Ovary (tissue), 9 donors: ENCODE data around the gene CALY. TPM values are rescaled to one million over a fixed set of nuclear protein-coding genes. Genes with fewer than 3 reads are reported as not detected.

Experiments used
- DNase-seq, 5 donors: peaks; one replicate each; pipeline ENCODE4 v3.0.0-alpha.2; 2019 to 2020
- H3K27ac ChIP-seq, 2 donors: fragments of 200-600 bp; one replicate each; pipeline versions ENCODE4 v1.5.1 to v1.8.0; 2019 to 2022
- H3K27me3 ChIP-seq: fragments of 200-600 bp; one replicate; pipeline ENCODE4 v1.8.0; 2022
- H3K36me3 ChIP-seq: fragments of 200-600 bp; sonication (generic); one replicate; pipeline ENCODE4 v1.5.1; 2019
- H3K4me1 ChIP-seq: one replicate; pipeline ENCODE4 v1.8.1; 2013; ENCODE audit warnings: mild to moderate bottlenecking, moderate library complexity; ENCODE audit not compliant: insufficient read depth
- H3K4me3 ChIP-seq: fragments of 200-600 bp; sonication (generic); one replicate; pipeline ENCODE4 v1.5.1; 2017
- H3K9me3 ChIP-seq, 2 donors: fragments of 200-600 bp in 1 of 2; sonication (generic) in 1 of 2; one replicate each; pipeline versions ENCODE4 v1.5.1 to v1.8.1; 2013 to 2019; ENCODE audit warnings: mild to moderate bottlenecking in 1 of 2, moderate library complexity in 1 of 2
- EP300 ChIP-seq: sonication (generic); formaldehyde crosslinking; IDR thresholded peaks from one replicate; pipeline ENCODE4 v1.6.1; 2017; ENCODE audit warnings: antibody characterized with exemption
- POLR2A ChIP-seq: fragments of 450-650 bp; IDR thresholded peaks from one replicate; pipeline ENCODE4 v1.6.1; 2017; ENCODE audit warnings: antibody characterized with exemption, mild to moderate bottlenecking, moderate library complexity
- WGBS, 3 donors: extraction: QIAGEN DNeasy Blood & Tissue Kit in 1 of 3; methylation state at CpG; one replicate each; pipeline versions ENCODE4 v1.1.5 to v1.1.7; 2013 to 2017; 5-methylcytosine and 5-hydroxymethylcytosine counted together
- intact Hi-C, 4 donors: fragments of 100-400 bp; cut with DNase I; formaldehyde crosslinking; loops; one replicate each; pipeline versions ENCODE4 v1.11.0 to v1.15.1; 2022 to 2023
- polyA plus RNA-seq, 2 donors: library from polyadenylated mRNA; stranded (reverse); fragments of 200-250 nt in 1 of 2; fragments of 350-450 nt in 1 of 2; fragmentation: Illumina TruSeq in 1 of 2; extraction: RNeasy Lipid Tissue Mini Kit (QIAGEN cat#74804) in 1 of 2; gene quantifications; one replicate each; pipeline ENCODE4 v1.2.3, GENCODE V29; 2013 to 2014
- total RNA-seq, 7 donors: library from RNA; depleted of rRNA in 2 of 7; stranded (reverse); fragments of >200 nt in 2 of 7; fragmentation: NEBNext Ultra II Directional in 3 of 7; extraction: Animal tissue kit (Norgen Biotek cat#: 25700) in 3 of 7; gene quantifications; one replicate each; pipeline versions ENCODE4 v1.1.0 to v1.2.4, GENCODE V29; 2016 to 2023
- TF ChIP-seq, protein P1 (sequence below), 3 donors: fragments of 450-650 bp in 2 of 3; fragments of 200-600 bp in 1 of 3; IDR thresholded peaks; one replicate each; pipeline versions ENCODE4 v1.5.1 to v1.8.0; 2016 to 2022; ENCODE audit warnings: antibody characterized with exemption in 3 of 3, mild to moderate bottlenecking in 1 of 3
- donor health status: DM: no; HTN: no; CAD: no; lungs with moderate emphysema.
- donor health status: DM: no; HTN: no; CAD: no.
- donor health status: Bipolar disorder and iron deficiency.
- donor health status: DM: yes; HTN: yes; CAD: no.
- donor health status: DM: no; HTN: no; CAD: no.
- donor health status: DM: yes; HTN: yes; CAD: no.

The CALY gene
- total and polyA plus RNA-seq, 9 donors, result 0.69 TPM; not detected in 8

DNA sequence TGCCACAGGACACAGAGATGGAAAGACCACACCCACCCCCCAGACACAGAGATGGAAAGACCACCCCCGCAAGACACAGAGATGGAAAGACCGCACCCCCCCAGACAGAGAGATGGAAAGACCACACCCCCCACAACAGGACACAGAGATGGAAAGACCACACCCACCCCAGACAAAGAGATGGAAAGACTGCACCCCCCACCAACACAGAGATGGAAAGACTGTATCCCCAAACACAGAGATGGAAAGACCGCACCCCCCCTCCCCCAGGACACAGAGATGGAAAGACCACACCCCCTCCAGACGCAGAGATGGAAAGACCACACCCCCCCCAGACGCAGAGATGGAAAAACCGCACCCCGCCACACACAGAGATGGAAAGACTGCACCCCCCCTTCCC, 20.0 kb downstream of the CALY start:
- H3K27ac ChIP-seq, result no peak overlapping the region
- peak in 1 of 5 donors; percentile 5 for DNase-seq
- H3K4me3 ChIP-seq, result no peak overlapping the region
- H3K36me3 ChIP-seq, result no peaks in the 10 kb centered on the region
- TF ChIP-seq EP300, result no peak
- TF ChIP-seq, protein P1, sequence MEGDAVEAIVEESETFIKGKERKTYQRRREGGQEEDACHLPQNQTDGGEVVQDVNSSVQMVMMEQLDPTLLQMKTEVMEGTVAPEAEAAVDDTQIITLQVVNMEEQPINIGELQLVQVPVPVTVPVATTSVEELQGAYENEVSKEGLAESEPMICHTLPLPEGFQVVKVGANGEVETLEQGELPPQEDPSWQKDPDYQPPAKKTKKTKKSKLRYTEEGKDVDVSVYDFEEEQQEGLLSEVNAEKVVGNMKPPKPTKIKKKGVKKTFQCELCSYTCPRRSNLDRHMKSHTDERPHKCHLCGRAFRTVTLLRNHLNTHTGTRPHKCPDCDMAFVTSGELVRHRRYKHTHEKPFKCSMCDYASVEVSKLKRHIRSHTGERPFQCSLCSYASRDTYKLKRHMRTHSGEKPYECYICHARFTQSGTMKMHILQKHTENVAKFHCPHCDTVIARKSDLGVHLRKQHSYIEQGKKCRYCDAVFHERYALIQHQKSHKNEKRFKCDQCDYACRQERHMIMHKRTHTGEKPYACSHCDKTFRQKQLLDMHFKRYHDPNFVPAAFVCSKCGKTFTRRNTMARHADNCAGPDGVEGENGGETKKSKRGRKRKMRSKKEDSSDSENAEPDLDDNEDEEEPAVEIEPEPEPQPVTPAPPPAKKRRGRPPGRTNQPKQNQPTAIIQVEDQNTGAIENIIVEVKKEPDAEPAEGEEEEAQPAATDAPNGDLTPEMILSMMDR (IDR thresholded peaks at IDR 0.05), result no peak
- TF ChIP-seq POLR2A, result no peak
- no peaks in the 10 kb centered on the region for H3K9me3 ChIP-seq
- no peaks in the 10 kb centered on the region for H3K4me1 ChIP-seq
- no peaks in the 10 kb centered on the region for H3K27me3 ChIP-seq
- whole genome bisulfite sequencing, 3 donors, result 80 to 92% (median 84%) methylated on average over 7 of the region's 7 CpGs
- intact Hi-C loops, result loop anchor here in 1 of 4 donors (5.0 kb wide), 1 partner anchor 174 kb away; no protein-coding TSS in a partner anchor

DNA sequence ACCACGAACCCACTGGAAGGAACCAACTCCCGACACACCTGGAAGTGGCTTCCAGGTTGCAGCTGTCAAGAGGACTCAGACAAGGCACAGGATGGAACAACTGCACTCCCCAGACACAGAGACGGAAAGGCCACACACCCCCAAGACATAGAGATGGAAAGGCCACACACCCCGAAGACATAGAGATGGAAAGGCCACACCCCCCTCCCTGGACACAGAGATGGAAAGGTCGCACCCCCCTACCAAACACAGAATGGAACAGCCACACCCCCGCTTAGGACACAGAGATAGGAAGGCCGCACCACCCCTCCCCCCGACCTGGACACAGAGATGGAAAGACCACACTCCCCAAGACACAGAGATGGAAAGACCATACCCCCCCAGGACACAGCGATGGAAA, 20.4 kb downstream of the CALY start:
- Histone ChIP-seq H3K27ac (no peak overlapping the region), H3K4me3 (no peak overlapping the region), H3K36me3 (no peaks in the 10 kb centered on the region), H3K27me3 (no peaks in the 10 kb centered on the region), H3K9me3 (no peaks in the 10 kb centered on the region), H3K4me1 (no peaks in the 10 kb centered on the region)
- WGBS, 3 donors, result 80 to 93% (median 87%) methylated on average over 9 of the region's 9 CpGs
- TF ChIP-seq, protein P1 (IDR thresholded peaks at IDR 0.05), result no peak
- TF ChIP-seq POLR2A, result no peak
- TF ChIP-seq EP300, result no peak
- DNase-seq, result peak in 1 of 5 donors; percentile 24
- intact Hi-C loops, result loop anchor here in 1 of 4 donors (5.0 kb wide), 1 partner anchor 174 kb away; no protein-coding TSS in a partner anchor

DNA sequence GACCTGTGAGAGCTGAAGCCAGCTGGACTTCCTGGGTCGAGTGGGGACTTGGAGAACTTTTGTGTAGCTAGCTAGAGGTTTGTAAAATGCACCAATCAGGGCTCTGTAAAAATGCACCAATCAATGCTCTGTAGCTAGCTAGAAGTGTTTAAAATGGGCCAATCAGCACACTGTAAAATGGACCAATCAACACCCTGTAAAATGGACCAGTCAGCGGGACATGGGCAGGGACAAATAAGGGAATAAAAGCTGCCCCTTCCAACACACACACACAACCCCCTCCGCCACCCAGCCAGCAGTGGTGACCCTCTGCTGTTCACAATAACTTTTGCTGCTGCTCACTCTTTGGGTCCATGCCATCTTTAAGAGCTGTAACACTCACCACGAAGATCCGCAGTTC, 20.8 kb downstream of the CALY start:
- TF ChIP-seq POLR2A, result no peak
- TF ChIP-seq EP300, result no peak
- TF ChIP-seq, protein P1 (IDR thresholded peaks at IDR 0.05), result no peak
- Histone ChIP-seq H3K36me3 (no peaks in the 10 kb centered on the region), H3K4me1 (no peaks in the 10 kb centered on the region), H3K27me3 (no peaks in the 10 kb centered on the region), H3K4me3 (no peak overlapping the region), H3K27ac (no peak overlapping the region), H3K9me3 (no peaks in the 10 kb centered on the region)
- intact Hi-C loops, result loop anchor here in 1 of 4 donors (5.0 kb wide), 1 partner anchor 174 kb away; no protein-coding TSS in a partner anchor
- 78 to 81% (median 80%) methylated on average over 5 of the region's 5 CpGs for WGBS, 3 donors
- DNase-seq, result no peak

DNA sequence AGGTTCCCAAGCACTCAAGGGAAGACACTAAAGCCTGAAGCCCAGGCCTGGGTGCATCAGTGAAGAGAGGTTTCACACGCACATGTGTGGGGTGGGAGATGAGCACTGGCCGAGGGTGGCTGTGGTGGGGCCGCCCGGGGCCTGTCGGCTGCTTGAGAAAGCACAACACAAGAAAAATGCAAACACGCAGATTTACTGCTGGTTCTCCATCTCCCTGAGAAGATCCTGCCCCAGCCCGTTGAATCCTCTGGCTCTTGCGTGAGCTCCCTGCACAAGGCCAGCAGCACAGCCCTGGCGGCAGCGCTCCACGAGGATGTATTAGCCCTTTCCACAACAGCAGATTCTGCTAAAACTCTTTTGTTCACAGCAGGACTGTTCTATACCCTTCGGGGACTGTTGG, 21.8 kb downstream of the CALY start:
- intact Hi-C loops, result loop anchor here in 1 of 4 donors (5.0 kb wide), 1 partner anchor 173 kb away; no protein-coding TSS in a partner anchor
- DNase-seq, result peak in 1 of 5 donors; percentile 11
- WGBS, 3 donors, result 26 to 33% (median 28%) methylated on average over 12 of the region's 12 CpGs
- Histone ChIP-seq H3K27ac (no peak overlapping the region), H3K27me3 (no peaks in the 10 kb centered on the region), H3K4me3 (no peak overlapping the region), H3K4me1 (no peaks in the 10 kb centered on the region), H3K9me3 (no peaks in the 10 kb centered on the region), H3K36me3 (no peaks in the 10 kb centered on the region)
- TF ChIP-seq, protein P1 (IDR thresholded peaks at IDR 0.05), result no peak
- TF ChIP-seq POLR2A, result no peak
- no peak for TF ChIP-seq EP300
